Myocyte (in vitro differentiated cells): ENCODE results near the gene DAB2IP. TPM values are rescaled to one million over a fixed set of nuclear protein-coding genes. Genes with fewer than 3 reads are reported as not detected.

ENCODE experiments used
- DNase-seq: peaks from one replicate; pipeline ENCODE4 v3.0.0-alpha.2; 2012; ENCODE audit warnings: low read depth
- total RNA-seq: library from RNA; depleted of rRNA; stranded (reverse); fragments of >200 nt; gene quantifications from 2 replicates; pipeline ENCODE4 v1.2.3, GENCODE V29; 2014

DAB2IP gene
- total RNA-seq, 1 donor from 2014 or later: 4.5 TPM

GRCh38 chr9:121683652-121684051 lies 32.2 kb downstream of the DAB2IP start:
- no peak for DNase-seq

- no peak for DNase-seq
Observed at GRCh38 chr9:121684381-121685145, 33.1 kb downstream of the DAB2IP start.

- no peak for DNase-seq
Observed at GRCh38 chr9:121685146-121685794, 33.8 kb downstream of the DAB2IP start.

GRCh38 chr9:121685795-121686377 lies 34.5 kb downstream of the DAB2IP start:
- DNase-seq: no peak

- peak; percentile 97 for DNase-seq
Observed at GRCh38 chr9:121686930-121687541, 35.6 kb downstream of the DAB2IP start.

- no peak for DNase-seq
Observed at GRCh38 chr9:121688146-121688680, 36.8 kb downstream of the DAB2IP start.

GRCh38 chr9:121688681-121689080 lies 37.2 kb downstream of the DAB2IP start:
- DNase-seq: no peak

- no peak for DNase-seq
Observed at GRCh38 chr9:121689461-121690157, 38.2 kb downstream of the DAB2IP start.

- peak; percentile 64 for DNase-seq
Observed at GRCh38 chr9:121690316-121690715, 38.9 kb downstream of the DAB2IP start.

GRCh38 chr9:121690766-121691165 lies 39.3 kb downstream of the DAB2IP start:
- no peak for DNase-seq

GRCh38 chr9:121691890-121692289 lies 40.5 kb downstream of the DAB2IP start:
- DNase-seq: no peak

GRCh38 chr9:121692606-121693387 lies 41.4 kb downstream of the DAB2IP start:
- peak; percentile 87 for DNase-seq

GRCh38 chr9:121693388-121693670 lies 41.9 kb downstream of the DAB2IP start:
- DNase-seq: no peak

- DNase-seq: no peak
Observed at GRCh38 chr9:121694001-121694400, 42.6 kb downstream of the DAB2IP start.

GRCh38 chr9:121694600-121694999 lies 43.2 kb downstream of the DAB2IP start:
- DNase-seq: no peak

- no peak for DNase-seq
Observed at GRCh38 chr9:121696930-121697329, 45.5 kb downstream of the DAB2IP start.

- peak; percentile 50 for DNase-seq
Observed at GRCh38 chr9:121698627-121699570, 47.5 kb downstream of the DAB2IP start.

GRCh38 chr9:121699571-121700164 lies 48.2 kb downstream of the DAB2IP start:
- DNase-seq: no peak
